NCI-H82 treated with DMSO at 0.1 percent for 48 hours (cell line): ENCODE results near the gene MTHFR.
"Not testable (repeated sequence)": the region's sequence is repeated elsewhere in the genome, so short reads cannot be mapped to it uniquely, and the experiment has no call there.

Experiments
- DNase-seq: peaks from one replicate; lab custom pipeline; 2025; ENCODE audit not compliant: unreplicated experiment; lab: John Stamatoyannopoulos, UW

The MTHFR gene

GRCh38 chr1:11833900-11834299 lies 28.1 kb upstream of the MTHFR start:
- no peak for DNase-seq

GRCh38 chr1:11833497-11833896 lies 27.7 kb upstream of the MTHFR start:
- no peak for DNase-seq

DNA sequence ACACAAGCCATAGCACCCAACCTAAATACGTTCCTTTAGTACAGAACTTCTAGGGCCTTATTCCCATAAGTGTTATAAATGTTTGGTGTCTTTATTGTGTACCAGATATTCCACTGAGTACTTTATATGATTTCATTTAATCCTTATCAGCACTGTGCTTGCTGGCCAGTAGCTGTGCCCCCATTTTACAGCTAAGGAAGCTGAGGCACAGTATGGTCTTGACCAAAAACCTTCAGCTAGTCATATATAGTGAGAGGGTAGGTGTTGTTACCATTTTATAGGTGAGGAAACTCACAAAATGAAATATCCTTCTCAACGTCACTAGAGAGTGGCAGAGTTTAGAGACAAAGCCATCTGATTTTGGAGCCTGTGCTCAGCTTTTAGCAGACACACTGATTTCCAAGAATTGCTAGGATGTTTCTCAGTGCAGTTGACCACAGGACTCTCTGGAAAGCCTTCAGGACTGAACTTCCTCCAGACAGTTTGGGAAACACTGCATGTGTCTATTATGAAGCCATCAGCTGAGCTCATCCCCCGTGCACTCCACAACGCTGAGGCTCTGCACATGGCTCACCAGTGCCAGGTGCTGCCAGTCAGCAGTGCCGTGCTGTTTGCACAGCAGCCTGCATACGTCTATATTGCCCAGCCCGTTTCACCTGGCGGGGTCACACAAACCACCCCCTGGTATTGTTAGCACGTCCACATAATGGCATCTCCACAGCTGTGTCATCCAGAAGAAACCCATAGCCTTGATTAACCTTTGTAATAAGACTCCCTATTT lies 26.4 kb upstream of the MTHFR start:
- no peak for DNase-seq

- DNase-seq, result no peak
Observed at GRCh38 chr1:11828511-11828910, 22.7 kb upstream of the MTHFR start.

DNA sequence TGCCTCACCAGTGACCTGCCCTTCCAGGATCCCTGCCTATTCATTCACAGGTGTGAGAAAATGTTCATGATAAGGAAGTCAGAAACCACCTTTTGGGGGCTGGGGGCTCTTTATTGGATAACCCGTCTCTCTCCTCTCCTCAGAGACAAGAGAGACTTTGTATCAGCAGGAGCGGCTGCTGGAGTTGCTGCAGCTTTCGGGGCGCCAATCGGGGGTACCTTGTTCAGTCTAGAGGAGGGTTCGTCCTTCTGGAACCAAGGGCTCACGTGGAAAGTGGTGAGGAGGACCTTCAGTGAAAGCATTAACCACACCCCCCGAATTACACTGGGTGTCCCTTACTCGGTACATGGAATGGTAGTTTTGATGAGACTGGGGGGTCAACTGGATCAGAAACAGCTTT lies 21.2 kb upstream of the MTHFR start:
- no peak for DNase-seq

- DNase-seq, result no peak
Observed at GRCh38 chr1:11825131-11825530, 19.4 kb upstream of the MTHFR start.

GRCh38 chr1:11823366-11824137 lies 17.8 kb upstream of the MTHFR start:
- DNase-seq, result no peak

- DNase-seq, result no peak
Observed at GRCh38 chr1:11822091-11822490, 16.3 kb upstream of the MTHFR start.

DNA sequence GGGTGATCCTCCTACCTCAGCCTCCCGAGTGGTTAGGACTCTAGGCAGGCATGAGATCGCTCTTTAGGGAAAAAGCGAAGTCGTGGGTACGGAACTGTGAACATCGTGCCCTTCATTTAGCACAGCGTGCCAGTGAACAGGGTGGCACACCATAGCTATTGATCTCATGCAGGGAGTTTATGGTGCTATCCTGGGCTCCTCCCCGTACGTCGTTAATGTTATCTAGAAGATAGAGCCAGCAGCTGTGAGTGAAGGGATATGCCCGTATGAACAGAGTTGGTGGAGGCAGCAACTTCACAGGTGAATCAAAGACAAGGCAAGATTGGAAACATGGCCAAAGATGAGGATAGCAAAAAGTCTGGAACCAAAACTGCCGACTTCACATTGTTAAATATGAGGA lies 11.4 kb upstream of the MTHFR start:
- DNase-seq, result no peak

GRCh38 chr1:11813021-11813420 lies 7.3 kb upstream of the MTHFR start:
- DNase-seq, result no peak

GRCh38 chr1:11807133-11807532 lies 1.4 kb upstream of the MTHFR start:
- no peak for DNase-seq

- peak; percentile 75 for DNase-seq
Observed at GRCh38 chr1:11806307-11806936, 658 bp upstream of the MTHFR start.

GRCh38 chr1:11804666-11805421 lies 920 bp downstream of the MTHFR start:
- no peak for DNase-seq

GRCh38 chr1:11803924-11804665 lies 1.7 kb downstream of the MTHFR start:
- DNase-seq, result not testable (repeated sequence)

GRCh38 chr1:11802973-11803885 lies 2.5 kb downstream of the MTHFR start:
- peak; percentile 94 for DNase-seq

DNA sequence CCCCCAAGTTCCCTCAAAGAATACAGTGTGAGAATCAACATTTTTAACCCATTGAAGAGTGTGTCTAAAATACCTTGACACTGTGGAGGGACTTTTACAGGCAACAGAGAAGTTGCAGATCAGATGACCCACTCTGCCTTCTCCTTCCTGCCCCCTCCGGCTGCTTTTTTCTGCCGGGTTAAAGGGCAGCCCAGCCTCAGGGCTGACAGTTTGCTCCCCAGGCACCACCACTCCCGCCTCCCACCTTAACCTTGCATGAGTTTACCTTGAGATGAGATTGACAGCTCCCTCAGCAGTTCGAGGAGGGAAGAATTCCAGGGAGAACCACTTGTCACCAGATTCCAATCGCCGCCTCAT lies 3.2 kb downstream of the MTHFR start:
- DNase-seq, result no peak

GRCh38 chr1:11800756-11801433 lies 4.9 kb downstream of the MTHFR start:
- no peak for DNase-seq

DNA sequence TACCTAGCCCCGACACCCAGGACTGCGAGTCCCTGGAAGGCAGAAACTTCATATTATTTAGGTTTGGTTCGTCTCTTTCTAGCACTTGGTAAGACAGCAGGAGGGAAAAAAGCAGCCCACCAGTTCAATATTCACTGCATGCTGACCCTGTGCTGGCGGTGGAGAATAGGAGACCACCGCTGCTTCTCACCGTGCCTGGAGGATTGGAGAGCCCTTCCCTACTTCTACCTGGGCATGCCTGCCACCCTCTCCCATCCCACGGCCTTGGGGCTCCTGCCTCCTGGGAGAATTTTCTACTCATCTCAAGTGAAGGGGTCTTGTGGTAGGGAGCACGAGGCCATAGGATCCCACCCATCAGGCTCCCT lies 5.4 kb downstream of the MTHFR start:
- no peak for DNase-seq

GRCh38 chr1:11799896-11800295 lies 5.9 kb downstream of the MTHFR start:
- no peak for DNase-seq
